ENCODE data around the gene CDH13.

DNA sequence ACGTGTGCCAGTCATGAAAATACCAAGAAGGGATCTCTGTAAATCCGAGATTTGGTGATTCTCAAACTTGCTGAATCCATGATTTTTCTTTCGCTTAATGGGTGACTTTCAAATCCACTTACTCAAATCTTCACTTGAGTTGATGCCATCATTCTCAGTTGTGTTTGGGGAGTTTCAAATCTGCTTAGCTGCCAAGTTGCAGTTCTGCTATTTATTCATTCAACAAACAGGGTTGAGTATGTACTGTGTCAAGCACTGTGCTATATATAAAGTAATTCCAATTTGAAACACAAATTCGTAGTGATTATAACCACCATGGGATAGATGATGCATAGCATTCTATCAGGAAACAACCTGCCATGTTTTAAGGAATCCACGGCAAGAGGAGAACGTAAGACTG, 394.3 kb downstream of the CDH13 start:
- no peak for TF ChIP-seq ZFX (IDR thresholded peaks at IDR 0.05; ENCODE audit: borderline replicate concordance)
- TF ChIP-seq, protein P1, sequence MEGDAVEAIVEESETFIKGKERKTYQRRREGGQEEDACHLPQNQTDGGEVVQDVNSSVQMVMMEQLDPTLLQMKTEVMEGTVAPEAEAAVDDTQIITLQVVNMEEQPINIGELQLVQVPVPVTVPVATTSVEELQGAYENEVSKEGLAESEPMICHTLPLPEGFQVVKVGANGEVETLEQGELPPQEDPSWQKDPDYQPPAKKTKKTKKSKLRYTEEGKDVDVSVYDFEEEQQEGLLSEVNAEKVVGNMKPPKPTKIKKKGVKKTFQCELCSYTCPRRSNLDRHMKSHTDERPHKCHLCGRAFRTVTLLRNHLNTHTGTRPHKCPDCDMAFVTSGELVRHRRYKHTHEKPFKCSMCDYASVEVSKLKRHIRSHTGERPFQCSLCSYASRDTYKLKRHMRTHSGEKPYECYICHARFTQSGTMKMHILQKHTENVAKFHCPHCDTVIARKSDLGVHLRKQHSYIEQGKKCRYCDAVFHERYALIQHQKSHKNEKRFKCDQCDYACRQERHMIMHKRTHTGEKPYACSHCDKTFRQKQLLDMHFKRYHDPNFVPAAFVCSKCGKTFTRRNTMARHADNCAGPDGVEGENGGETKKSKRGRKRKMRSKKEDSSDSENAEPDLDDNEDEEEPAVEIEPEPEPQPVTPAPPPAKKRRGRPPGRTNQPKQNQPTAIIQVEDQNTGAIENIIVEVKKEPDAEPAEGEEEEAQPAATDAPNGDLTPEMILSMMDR (IDR thresholded peaks at IDR 0.05), result no peak
